GM18868 (cell line): ENCODE data around the gene ANXA4.
"Not testable (repeated sequence)": the region's sequence is repeated elsewhere in the genome, so short reads cannot be mapped to it uniquely, and the experiment has no call there.

ENCODE experiments used
- ATAC-seq: cut with Tn5 transposase; IDR thresholded peaks from one replicate; pipeline ENCODE4 v1.9.1; 2021; ENCODE audit warnings: mild to moderate bottlenecking, moderate library complexity; ENCODE audit not compliant: unreplicated experiment

The ANXA4 gene

DNA sequence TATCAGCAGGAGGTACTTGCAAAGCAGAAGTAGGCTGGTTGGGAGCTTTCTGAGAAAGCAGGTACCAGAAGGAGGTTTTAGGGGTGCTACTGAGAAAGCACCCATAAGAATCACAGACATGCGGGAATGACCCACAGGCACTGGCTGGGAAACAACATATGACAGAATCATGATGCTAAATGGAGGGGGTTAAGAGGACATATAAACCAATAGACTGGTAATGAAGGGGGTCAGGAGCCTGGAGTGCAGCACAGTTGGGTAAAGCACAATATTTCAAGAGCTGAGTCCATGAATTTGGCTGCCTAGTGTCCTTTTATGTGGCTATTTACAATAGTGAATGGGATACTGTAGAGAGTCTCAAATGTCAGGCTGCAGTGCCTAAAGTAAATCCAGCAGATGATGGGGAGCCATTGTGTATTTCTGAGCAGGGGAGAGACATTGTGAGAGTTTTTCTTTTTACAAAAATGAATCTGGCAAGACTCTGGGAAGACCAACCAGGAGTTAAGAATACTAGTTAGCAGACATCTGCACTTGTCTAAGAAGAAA, 59.9 kb downstream of the ANXA4 start:
- no peak for ATAC-seq

DNA sequence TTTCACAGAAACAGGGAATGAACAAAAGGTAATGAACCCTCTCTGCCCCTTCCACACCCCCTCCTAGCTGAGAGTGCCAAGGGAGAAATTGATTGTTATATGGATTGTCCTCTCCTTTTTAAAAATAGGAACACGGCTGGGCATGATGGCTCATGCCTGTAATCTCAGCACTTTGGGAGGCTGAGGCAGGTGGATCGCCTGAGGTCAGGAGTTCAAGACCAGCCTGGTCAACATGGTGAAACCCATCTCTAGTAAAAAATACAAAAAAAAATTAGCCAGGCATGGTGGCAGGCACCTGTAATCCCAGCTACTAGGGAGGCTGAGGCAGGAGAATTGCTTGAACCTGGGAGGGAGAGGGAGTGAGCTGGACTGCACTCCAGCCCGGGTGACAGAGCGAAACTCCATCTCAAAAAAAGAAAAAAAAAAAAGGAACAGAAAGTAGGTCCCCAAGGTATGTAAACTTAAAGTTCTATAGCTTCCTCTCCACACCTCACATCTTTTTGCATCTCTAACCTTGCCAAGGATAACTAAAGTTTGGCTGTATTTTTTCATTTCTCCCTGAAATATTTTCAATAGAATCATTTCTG, 60.9 kb downstream of the ANXA4 start:
- ATAC-seq: peak; percentile 58

DNA sequence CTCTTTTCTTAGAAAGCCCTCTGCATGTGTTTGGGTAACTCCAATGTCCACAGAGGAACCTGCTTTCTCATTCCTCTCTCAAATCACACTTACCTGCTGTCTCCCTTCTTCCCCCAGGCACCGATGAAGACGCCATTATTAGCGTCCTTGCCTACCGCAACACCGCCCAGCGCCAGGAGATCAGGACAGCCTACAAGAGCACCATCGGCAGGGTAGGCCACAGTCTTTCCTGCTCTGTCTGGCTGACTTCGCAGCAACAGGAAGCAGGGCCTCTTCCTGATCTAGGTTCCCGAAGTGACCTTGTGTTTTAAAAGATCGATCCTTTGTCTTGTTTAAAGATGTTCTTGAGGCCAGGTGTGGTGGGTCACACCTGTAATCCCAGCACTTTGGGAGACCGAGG, 62.5 kb downstream of the ANXA4 start:
- no peak for ATAC-seq

DNA sequence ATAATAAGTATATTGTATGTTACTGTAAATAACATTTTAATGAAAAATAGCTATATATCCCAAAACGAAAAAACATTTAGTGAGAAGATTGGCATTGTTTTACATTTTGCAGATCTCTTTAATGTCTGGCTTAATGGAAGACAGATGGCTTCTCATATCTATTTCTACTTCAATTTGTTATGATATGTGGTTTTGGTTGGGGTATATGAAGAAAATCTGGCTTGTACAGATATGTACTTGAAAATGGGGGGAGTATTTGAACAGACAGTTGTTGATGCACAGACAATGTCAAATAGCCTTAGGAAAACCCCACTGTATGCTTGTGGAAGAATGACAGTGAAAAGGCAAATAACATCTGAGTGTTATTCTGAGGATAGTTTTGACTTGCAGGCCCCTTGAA, 64.0 kb downstream of the ANXA4 start:
- no peak for ATAC-seq

DNA sequence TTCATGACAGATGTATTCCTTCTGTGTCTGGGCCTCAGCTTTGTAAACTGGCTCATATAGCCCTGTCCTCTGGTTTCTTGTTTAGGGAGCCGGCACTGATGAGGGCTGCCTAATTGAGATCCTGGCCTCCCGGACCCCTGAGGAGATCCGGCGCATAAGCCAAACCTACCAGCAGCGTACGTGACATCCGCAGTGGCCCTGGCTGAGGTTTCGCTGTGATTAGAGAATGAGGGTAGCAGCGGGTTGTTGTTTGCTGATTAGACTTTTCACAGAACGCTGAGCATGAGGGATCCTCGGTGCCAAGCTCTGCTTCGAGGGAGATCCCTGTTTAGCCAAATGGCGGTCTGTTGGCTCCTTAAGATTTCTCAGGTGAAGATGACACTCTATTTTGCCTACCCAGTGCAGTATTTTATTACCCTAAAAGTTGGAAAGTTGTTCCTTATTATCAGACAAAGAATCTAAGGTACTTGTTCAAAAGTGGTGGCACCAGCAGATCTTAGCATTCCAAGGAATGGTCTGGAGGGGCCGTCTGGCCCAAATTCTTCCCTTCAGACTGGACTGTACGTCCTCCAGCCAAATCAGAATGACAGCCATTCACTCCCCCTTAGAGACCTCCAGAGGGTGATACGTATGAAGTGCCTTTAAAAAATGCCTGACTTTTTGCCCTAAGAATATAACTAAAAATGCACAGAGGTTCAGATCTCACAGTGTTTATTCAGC, 66.0 kb downstream of the ANXA4 start:
- no peak for ATAC-seq

DNA sequence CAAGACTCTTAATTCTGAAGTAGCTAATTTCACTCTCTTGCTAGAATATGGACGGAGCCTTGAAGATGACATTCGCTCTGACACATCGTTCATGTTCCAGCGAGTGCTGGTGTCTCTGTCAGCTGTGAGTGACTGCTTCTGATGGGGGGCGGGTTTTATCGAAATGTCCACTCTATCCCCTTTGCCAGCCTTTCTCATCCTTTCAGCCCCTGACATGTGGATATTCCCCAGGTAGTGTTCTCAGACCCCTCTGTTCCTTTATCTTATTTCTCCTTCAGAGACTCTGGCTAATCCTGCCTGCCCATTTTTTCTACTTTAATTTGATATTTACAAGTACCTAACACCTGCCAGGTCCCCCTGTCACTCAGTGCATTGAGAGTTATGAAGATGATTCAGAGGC, 68.6 kb downstream of the ANXA4 start:
- ATAC-seq: no peak

DNA sequence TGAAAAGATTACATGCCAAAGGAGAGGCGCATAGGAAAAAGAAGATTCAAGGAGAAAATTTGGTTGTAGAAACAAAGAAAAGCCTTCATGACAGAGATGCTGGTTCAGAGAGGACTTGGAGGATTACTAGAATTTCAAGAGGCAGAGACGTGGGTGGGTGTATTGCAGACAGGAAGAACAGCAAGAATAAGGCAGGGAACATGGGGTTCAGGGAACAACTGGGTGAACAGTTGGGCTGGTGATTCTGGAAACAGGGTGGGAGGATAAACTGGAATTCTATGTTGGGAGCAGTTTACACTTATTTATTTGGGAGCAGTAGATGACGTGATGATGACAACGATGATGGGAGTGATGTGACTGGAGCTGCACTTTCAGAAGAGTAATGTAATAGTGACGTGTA, 69.1 kb downstream of the ANXA4 start:
- no peak for ATAC-seq

DNA sequence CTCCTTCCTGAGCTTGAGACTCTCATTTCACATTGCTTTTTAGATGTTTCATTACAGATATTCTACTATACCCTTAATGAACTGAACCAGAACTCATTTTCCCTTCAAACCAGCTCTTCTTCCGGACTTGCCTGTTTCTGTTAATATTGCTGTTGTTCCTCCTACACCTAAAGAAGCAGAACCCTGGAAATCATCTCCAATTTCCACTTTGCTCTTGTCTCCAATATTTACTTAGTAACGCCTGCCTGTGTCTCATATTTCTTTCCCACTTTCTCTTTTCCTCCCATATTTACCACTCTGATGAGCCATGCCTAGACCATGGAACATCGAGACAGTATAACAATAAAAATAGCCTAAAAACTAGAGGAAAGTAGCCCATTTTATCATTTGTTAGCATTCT, 69.7 kb downstream of the ANXA4 start:
- ATAC-seq: no peak

DNA sequence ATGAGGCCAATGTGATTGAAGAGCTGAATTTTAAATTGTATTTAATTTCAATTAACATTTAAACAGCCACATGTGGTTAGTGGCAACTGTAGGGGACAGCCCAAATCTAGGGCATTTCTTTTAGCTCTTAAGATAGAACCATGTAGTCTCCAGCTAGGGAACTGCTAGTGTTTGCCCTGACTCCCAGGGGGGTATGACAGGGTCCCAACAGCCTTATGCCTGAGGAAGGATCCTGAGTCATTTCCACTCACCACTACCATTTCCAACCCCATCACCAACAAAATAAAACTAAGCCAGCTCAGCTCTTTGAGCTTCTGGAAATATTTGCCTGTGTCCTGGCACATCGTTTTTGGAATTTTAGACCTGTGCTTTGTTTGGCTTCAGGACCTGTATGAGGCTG, 73.8 kb downstream of the ANXA4 start:
- ATAC-seq: no peak

DNA sequence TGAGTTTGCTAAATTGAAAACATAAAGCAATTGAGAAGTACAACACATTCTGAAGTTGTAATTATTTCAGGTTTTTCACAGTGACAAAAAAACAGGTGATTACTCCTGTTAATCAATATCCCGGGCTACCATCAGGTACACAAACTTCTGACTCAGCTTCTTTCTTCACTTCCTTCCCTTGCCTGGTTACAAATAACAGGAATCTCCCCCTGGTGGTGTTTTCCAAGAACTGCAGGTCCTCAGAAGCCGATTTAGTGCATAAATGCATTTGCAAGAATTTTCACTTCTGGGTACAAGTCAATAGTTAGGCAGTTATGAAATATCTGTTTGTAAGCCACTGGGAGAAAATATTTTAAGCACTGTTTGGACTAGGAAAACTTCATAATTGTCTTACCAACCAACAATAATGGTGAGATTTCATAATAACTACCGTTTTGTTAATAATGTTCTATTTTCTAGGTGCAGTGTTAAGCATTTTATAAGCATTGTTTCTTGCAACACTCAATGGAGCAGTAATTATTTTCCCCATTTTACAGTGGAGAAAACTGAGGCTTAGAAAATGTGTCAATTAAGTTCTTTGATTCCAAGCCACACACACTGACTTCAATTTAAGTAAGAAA, 75.1 kb downstream of the ANXA4 start:
- peak; percentile 55 for ATAC-seq

DNA sequence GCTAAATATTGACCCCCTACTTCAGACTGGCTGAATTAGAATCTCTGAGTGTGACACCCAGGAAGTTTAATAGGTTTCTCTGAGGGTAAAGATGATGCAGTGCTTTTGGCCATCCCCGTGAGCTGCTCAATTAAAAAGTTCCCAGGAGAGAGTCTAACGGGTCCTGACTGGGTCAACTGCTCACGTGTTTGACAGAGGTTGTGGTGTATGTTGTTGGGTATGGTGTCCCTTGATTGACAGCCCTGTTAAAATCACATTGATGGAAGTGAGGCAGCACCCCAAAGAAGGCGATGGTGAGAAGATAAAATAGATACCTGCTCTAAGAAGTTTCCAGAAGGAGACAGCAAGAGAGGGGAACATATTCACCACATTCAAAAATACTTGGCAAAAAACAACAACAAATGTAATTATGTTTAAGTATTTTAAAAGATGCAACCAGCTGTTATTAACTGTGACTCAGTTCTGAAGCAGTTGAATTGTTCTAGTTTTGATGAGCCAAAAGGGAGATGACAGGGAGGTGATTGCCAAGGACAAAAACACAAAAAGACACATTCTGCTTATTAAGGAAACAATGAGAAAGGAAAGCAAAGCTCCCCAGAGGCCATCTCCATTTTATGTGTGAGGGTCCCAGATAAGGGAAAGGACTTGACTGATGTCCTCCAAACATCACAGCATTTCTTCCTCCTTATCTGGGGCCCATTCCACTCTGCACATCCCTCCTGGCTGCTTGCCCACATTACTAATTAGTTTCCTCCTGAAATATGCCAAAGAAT, 76.0 kb downstream of the ANXA4 start:
- no peak for ATAC-seq

DNA sequence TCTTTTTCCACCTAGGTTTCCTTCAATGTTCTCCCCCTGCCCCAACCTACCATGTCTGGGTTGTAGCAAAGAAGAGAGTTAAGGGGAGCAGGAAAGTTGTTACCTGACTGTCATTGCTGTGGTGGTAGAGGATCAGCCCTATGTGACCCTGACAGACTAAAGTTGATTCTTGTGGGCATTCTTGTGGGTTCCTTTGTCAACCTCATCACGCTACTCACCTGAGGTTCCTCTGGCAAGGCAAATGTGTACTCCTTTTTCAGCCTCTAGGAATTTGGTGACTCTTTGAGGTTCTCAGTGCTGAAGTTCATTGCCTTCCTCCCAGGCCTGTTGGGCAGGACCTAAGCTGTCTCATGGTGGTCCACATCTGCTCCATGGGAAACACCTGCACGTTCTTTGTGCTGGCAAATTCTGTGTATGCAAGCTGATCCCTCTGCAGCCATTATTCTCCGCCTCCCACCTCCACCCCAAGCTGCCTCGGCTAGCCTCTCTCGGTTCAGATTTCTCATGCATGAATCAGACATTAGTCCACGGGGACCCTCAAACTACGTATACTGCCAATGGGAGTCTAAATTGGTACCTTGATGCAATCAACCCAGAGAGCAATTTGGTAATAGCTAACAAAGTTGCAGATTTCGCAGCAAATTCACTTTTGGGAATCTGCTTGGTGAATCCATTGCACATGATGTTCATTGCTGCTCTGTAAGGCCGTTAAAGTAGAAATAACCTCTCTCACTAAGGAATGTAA, 86.0 kb downstream of the ANXA4 start:
- ATAC-seq: no peak

DNA sequence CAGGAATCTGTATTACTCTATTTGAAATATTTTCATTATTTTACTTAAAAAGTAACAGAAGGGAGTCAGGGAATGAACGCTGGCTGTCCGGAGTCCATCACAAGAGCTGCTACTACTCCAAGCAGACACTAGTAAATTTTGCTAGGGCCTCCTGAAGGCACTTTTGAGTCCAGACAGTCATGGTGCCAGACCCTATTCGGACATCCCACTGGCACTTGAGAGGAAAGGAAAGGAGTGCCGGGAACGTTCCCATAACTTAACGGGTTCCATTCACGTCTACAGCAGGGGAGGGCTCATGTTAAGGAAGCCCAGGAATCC, 87.0 kb downstream of the ANXA4 start:
- ATAC-seq: no peak

DNA sequence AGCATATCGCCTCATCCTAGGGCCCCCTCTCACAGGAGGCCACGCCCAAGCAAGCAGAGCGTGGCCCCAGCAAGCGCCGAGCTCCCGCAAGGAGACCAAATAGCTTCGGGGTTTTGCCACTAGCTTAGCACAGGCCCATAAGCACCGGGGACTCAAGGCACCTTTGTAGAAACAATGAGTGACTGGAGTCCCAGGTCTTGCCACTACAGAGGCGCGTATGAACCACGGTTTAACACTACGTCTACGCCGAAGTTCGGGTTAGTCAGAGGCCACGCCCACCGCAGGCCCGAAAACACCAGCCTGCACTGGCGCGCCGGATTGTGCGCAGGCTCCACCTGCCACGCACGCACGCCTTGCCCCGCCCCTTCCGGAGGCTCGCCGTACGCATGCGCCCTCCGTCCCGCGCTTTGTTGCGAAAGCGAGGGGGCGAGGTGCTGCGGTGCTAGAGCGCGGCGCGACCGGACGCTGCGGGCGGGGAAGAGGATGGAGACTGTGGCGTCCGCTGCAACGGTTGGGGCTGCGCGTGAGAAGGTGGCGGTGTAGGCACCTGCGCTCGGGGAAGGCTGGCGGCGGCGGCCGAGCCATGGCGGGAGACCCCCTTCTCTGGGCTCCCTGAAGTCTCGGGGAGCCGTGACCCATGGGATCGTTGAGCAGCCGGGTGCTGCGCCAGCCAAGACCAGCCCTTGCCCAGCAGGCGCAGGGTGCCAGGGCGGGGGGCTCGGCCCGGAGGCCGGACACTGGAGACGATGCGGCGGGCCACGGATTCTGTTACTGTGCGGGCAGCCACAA, 87.5 kb downstream of the ANXA4 start, which contains the start of gene GMCL1:
Gene GMCL1, plus strand, starts transcription at position 405 of the 789 bp plus-strand sequence. Its CDS starts 233 bp downstream, at position 638.
- ATAC-seq: peak; percentile 93

DNA sequence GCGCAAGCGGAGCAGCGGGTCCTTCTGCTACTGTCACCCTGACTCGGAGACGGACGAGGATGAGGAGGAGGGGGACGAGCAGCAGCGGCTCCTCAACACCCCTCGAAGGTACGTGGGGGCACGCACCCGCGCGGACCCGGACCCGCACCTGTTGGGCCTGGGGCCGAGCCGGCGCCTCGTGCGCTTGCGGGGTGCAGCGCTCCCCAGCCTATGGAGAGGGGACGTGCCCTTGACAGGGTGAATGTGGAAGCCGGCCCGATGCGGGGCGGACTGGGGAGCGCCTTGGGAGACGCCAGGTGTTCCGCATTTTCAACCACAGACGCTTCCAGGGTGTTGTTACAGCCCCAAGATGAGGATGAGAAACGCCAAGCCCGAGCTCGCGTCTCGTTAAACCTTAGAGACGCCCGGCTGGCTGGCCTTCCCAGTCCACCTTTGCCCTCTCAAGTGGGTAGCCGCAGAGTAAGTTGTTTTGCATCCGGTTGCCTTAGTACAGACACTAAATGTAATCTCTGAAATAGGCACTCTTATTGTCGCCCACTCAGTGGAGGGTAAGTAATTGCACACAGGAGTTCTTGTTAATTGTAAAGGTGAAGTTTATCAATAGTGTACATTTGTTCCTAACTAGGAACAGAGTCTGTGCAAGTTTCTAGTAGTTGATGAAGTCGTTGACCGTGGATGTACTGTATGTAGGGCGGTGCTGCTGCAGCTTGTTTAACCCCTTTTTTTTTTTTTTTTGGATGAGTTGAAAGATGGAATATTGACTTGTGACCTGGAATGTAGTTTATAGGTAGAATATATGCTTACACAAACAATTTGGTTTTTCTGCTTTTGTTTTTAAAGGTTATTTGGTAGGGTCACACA, 88.3 kb downstream of the ANXA4 start:
- ATAC-seq: peak; percentile 18

DNA sequence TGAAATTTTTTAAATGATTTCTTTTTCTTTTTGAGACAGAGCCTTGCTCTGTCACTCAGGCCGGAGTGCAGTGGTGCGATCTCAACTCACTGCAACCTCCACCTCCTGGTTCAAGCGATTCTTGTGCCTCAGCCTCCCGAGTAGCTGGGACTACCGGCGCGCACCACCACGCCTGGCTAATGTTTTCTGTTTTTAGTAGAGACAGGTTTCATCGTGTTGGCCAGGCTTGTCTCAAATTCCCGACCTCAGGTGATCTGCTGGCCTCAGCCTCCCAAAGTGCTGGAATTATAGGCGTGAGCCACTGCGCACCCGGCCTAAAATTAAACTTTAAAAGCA, 88.9 kb downstream of the ANXA4 start:
- not testable (repeated sequence) for ATAC-seq

DNA sequence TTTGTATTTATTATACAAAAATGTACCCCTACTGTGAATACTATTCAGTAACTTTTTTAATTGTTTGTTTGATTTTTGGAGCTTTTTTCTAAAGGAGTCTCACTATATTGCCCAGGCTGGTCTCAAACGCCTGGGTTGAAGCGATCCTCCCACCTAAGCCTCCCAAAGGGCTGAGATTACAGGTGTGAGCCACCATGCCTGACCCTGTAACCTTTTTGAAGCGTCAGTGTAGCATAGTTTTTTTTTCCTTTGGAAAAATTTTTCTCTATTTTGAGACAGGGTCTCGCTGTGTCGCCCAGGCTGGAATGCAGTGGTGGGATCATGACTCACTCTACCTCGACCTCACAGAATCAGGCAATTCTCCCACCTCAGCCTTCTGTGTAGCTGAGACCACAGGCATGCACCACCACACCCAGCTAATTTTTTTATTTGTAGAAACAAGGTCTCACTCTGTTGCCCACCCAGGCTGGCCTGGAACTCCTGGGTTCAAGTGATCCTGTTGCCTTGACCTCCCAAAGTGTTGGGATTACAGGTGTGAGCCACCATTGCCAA, 89.5 kb downstream of the ANXA4 start:
- no peak for ATAC-seq

DNA sequence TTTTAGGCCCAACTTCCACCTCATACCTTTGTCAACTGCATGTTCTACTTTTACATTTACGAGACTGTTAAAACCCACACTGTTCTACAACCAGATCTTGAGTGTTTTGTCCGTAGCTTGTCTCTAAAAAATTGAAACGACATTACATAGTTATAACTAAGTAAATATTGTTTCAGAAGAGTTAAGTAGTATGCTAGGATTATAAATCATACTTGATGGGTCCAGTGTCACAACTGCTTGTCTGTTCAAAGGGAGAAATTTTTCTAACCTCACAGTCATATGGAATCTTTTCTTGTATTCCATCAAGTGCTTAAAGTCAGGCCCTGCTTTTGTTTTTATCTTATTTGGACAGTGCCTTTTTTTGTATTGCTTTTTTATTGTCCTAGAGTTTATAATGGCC, 91.8 kb downstream of the ANXA4 start:
- no peak for ATAC-seq

DNA sequence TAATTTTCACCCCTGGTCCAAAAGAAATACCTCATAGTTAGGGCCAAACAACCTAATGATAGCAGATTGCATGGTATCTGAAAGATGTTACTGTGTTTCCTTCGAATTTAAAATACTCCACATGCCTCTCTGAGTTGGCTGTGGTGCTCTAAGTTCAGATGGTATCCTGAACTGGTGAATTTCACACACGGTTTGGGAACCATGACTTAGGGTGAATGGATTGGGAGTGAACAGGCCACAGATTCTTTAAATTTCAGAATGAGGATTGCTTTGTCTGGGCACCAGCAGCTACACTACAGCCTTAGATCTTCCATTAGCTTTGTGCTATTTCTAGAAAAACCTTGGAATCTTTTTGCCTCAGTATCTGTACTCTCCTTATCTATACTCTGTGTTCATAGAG, 93.7 kb downstream of the ANXA4 start:
- no peak for ATAC-seq
